ENCODE measurements around the gene LRRC49. TPM values are rescaled to one million over a fixed set of nuclear protein-coding genes. Genes with fewer than 3 reads are reported as not detected.

Gene LRRC49
- polyA plus RNA-seq, 2 donors = 1.4 to 2.1 TPM

- no peaks in the 10 kb centered on the region for H3K4me1 ChIP-seq (ENCODE audit: control insufficient read depth in 2 of 2, insufficient read depth in 2 of 2, low read length in 1 of 2)
- H3K27ac ChIP-seq (ENCODE audit: low read depth in 2 of 2, low read length in 1 of 2) = no peak overlapping the region
- no peaks in the 10 kb centered on the region for H3K36me3 ChIP-seq (ENCODE audit: control insufficient read depth in 2 of 2, insufficient read depth in 2 of 2, low read length in 1 of 2)
- H3K4me3 ChIP-seq (ENCODE audit: low read depth in 1 of 2, low read length in 2 of 2) = no peak overlapping the region
- H3K27me3 ChIP-seq (ENCODE audit: control insufficient read depth in 1 of 2, insufficient read depth in 2 of 2, low read length in 2 of 2) = no peaks in the 10 kb centered on the region
- no peaks in the 10 kb centered on the region for H3K9me3 ChIP-seq (ENCODE audit: control insufficient read depth in 2 of 2, insufficient read depth in 1 of 2, low read depth in 1 of 2, low read length in 1 of 2)
Observed at GRCh38 chr15:71056111-71056510, 163.5 kb downstream of the LRRC49 start.

DNA sequence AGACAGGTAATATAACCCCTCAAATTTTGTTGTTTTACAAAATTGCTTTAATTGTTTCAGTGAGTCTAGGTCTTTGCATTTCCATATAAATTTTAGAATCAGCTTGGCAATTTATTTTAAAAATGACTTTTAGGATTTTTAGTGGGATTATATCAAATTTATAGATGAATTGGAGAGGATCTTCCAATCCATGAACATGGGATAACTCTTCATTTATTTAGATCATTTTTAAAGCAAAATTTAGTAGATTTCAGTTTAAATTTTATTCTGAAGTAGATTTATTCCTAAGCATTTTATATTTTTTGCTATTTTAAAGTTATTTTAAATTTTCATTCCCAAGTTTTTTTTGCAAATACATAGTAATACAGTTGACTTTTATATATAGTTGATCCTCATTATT, 164.5 kb downstream of the LRRC49 start:
- Histone ChIP-seq H3K4me1 (ENCODE audit: control insufficient read depth in 2 of 2, insufficient read depth in 2 of 2, low read length in 1 of 2) (no peaks in the 10 kb centered on the region), H3K36me3 (ENCODE audit: control insufficient read depth in 2 of 2, insufficient read depth in 2 of 2, low read length in 1 of 2) (no peaks in the 10 kb centered on the region), H3K9me3 (ENCODE audit: control insufficient read depth in 2 of 2, insufficient read depth in 1 of 2, low read depth in 1 of 2, low read length in 1 of 2) (no peaks in the 10 kb centered on the region), H3K27me3 (ENCODE audit: control insufficient read depth in 1 of 2, insufficient read depth in 2 of 2, low read length in 2 of 2) (no peaks in the 10 kb centered on the region), H3K4me3 (ENCODE audit: low read depth in 1 of 2, low read length in 2 of 2) (no peak overlapping the region), H3K27ac (ENCODE audit: low read depth in 2 of 2, low read length in 1 of 2) (no peak overlapping the region)

GRCh38 chr15:71057581-71057980, 165.0 kb downstream of the LRRC49 start:
- Histone ChIP-seq H3K4me1 (ENCODE audit: control insufficient read depth in 2 of 2, insufficient read depth in 2 of 2, low read length in 1 of 2) (no peaks in the 10 kb centered on the region), H3K27ac (ENCODE audit: low read depth in 2 of 2, low read length in 1 of 2) (no peak overlapping the region), H3K9me3 (ENCODE audit: control insufficient read depth in 2 of 2, insufficient read depth in 1 of 2, low read depth in 1 of 2, low read length in 1 of 2) (no peaks in the 10 kb centered on the region), H3K27me3 (ENCODE audit: control insufficient read depth in 1 of 2, insufficient read depth in 2 of 2, low read length in 2 of 2) (no peaks in the 10 kb centered on the region), H3K36me3 (ENCODE audit: control insufficient read depth in 2 of 2, insufficient read depth in 2 of 2, low read length in 1 of 2) (no peaks in the 10 kb centered on the region), H3K4me3 (ENCODE audit: low read depth in 1 of 2, low read length in 2 of 2) (no peak overlapping the region)
- WGBS, 2 donors = 90 to 94% methylated on average over 3 of the region's 3 CpGs

DNA sequence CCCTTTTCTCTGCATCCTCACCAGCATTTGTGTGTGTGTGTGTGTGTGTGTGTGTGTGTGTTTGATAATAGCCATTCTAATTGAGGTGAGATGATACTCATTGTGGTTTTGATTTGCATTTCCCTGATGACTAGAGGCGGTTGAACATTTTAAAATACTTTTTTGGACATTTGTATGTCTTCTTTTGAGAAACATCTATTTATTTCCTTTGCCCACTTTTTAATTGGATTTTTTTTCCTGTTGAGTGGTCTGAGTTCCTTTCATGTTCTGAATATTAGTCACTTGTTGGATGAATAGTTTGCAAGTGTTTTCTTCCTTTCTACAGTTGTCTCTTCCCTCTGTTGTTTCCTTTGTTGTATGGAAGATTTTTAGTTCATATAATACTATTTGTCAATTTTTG, 168.4 kb downstream of the LRRC49 start:
- no peaks in the 10 kb centered on the region for H3K36me3 ChIP-seq (ENCODE audit: control insufficient read depth in 2 of 2, insufficient read depth in 2 of 2, low read length in 1 of 2)
- no peaks in the 10 kb centered on the region for H3K4me1 ChIP-seq (ENCODE audit: control insufficient read depth in 2 of 2, insufficient read depth in 2 of 2, low read length in 1 of 2)
- no peak overlapping the region for H3K4me3 ChIP-seq (ENCODE audit: low read depth in 1 of 2, low read length in 2 of 2)
- H3K27me3 ChIP-seq (ENCODE audit: control insufficient read depth in 1 of 2, insufficient read depth in 2 of 2, low read length in 2 of 2) = no peaks in the 10 kb centered on the region
- WGBS, 2 donors = 77 to 93% methylated on average over 1 of the region's 1 CpG
- no peaks in the 10 kb centered on the region for H3K9me3 ChIP-seq (ENCODE audit: control insufficient read depth in 2 of 2, insufficient read depth in 1 of 2, low read depth in 1 of 2, low read length in 1 of 2)
- no peak overlapping the region for H3K27ac ChIP-seq (ENCODE audit: low read depth in 2 of 2, low read length in 1 of 2)

GRCh38 chr15:71066983-71067382, 174.4 kb downstream of the LRRC49 start:
- no peaks in the 10 kb centered on the region for H3K27me3 ChIP-seq (ENCODE audit: control insufficient read depth in 1 of 2, insufficient read depth in 2 of 2, low read length in 2 of 2)
- H3K4me3 ChIP-seq (ENCODE audit: low read depth in 1 of 2, low read length in 2 of 2) = no peak overlapping the region
- H3K9me3 ChIP-seq (ENCODE audit: control insufficient read depth in 2 of 2, insufficient read depth in 1 of 2, low read depth in 1 of 2, low read length in 1 of 2) = no peaks in the 10 kb centered on the region
- WGBS, 2 donors = 71 to 79% methylated on average over 5 of the region's 5 CpGs
- H3K36me3 ChIP-seq (ENCODE audit: control insufficient read depth in 2 of 2, insufficient read depth in 2 of 2, low read length in 1 of 2) = no peaks in the 10 kb centered on the region
- no peak overlapping the region for H3K27ac ChIP-seq (ENCODE audit: low read depth in 2 of 2, low read length in 1 of 2)
- H3K4me1 ChIP-seq (ENCODE audit: control insufficient read depth in 2 of 2, insufficient read depth in 2 of 2, low read length in 1 of 2) = no peaks in the 10 kb centered on the region

DNA sequence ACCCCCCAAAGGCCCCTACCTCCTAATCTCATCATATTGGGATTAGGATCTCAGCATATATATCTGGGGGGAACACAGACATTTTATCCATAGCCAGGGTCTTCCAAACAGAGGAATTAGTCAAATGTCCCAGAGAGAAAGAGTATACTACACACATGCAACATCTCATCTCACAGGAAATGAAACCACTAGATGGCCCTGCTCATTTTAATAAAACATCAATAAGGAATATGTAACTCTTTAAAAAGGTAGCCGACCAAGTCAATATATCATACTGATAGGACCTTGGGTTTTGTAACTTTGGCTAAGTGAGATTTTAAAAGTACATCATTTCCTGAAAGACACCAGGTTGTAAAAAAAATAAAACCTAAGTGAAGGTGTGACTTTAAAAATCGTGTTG, 177.1 kb downstream of the LRRC49 start:
- Histone ChIP-seq H3K4me3 (ENCODE audit: low read depth in 1 of 2, low read length in 2 of 2) (no peak overlapping the region), H3K36me3 (ENCODE audit: control insufficient read depth in 2 of 2, insufficient read depth in 2 of 2, low read length in 1 of 2) (no peaks in the 10 kb centered on the region), H3K4me1 (ENCODE audit: control insufficient read depth in 2 of 2, insufficient read depth in 2 of 2, low read length in 1 of 2) (no peaks in the 10 kb centered on the region), H3K27me3 (ENCODE audit: control insufficient read depth in 1 of 2, insufficient read depth in 2 of 2, low read length in 2 of 2) (no peaks in the 10 kb centered on the region), H3K27ac (ENCODE audit: low read depth in 2 of 2, low read length in 1 of 2) (no peak overlapping the region), H3K9me3 (ENCODE audit: control insufficient read depth in 2 of 2, insufficient read depth in 1 of 2, low read depth in 1 of 2, low read length in 1 of 2) (no peaks in the 10 kb centered on the region)
- 67 to 73% methylated on average over 2 of the region's 2 CpGs for WGBS, 2 donors

GRCh38 chr15:71071529-71071928, 178.9 kb downstream of the LRRC49 start:
- peaks cover 0 to 2% of the 10 kb centered on the region in 2 donors for H3K27me3 ChIP-seq (ENCODE audit: control insufficient read depth in 1 of 2, insufficient read depth in 2 of 2, low read length in 2 of 2)
- H3K9me3 ChIP-seq (ENCODE audit: control insufficient read depth in 2 of 2, insufficient read depth in 1 of 2, low read depth in 1 of 2, low read length in 1 of 2) = peaks cover 0 to 2% of the 10 kb centered on the region in 2 donors
- no peaks in the 10 kb centered on the region for H3K36me3 ChIP-seq (ENCODE audit: control insufficient read depth in 2 of 2, insufficient read depth in 2 of 2, low read length in 1 of 2)
- H3K4me1 ChIP-seq (ENCODE audit: control insufficient read depth in 2 of 2, insufficient read depth in 2 of 2, low read length in 1 of 2) = no peaks in the 10 kb centered on the region
- no peak overlapping the region for H3K27ac ChIP-seq (ENCODE audit: low read depth in 2 of 2, low read length in 1 of 2)
- no peak overlapping the region for H3K4me3 ChIP-seq (ENCODE audit: low read depth in 1 of 2, low read length in 2 of 2)

DNA sequence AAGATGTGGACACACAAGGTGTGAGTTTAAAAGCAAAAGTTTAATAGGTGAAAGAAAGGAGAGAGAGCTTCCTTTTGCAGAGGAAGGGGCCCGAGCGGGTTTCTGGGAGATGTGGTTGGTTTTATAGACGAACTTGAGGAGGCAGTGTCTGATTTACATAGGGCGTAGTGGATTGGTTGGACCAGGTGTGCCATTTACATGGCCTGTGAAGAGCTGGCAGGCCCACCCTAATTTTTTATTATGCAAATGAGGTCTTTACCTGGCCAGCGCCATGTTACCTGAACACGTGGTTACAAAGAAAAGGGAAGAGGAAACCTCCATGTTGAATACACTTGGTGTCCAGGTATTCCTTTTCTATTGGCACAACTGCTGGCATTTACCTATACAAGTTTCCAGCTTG, 179.8 kb downstream of the LRRC49 start:
- Histone ChIP-seq H3K27me3 (ENCODE audit: control insufficient read depth in 1 of 2, insufficient read depth in 2 of 2, low read length in 2 of 2) (peaks cover 0 to 2% of the 10 kb centered on the region in 2 donors), H3K4me3 (ENCODE audit: low read depth in 1 of 2, low read length in 2 of 2) (no peak overlapping the region), H3K9me3 (ENCODE audit: control insufficient read depth in 2 of 2, insufficient read depth in 1 of 2, low read depth in 1 of 2, low read length in 1 of 2) (peaks cover 0 to 2% of the 10 kb centered on the region in 2 donors), H3K4me1 (ENCODE audit: control insufficient read depth in 2 of 2, insufficient read depth in 2 of 2, low read length in 1 of 2) (no peaks in the 10 kb centered on the region), H3K36me3 (ENCODE audit: control insufficient read depth in 2 of 2, insufficient read depth in 2 of 2, low read length in 1 of 2) (no peaks in the 10 kb centered on the region), H3K27ac (ENCODE audit: low read depth in 2 of 2, low read length in 1 of 2) (no peak overlapping the region)
- 93% methylated on average over 6 of the region's 6 CpGs for WGBS, 2 donors

DNA sequence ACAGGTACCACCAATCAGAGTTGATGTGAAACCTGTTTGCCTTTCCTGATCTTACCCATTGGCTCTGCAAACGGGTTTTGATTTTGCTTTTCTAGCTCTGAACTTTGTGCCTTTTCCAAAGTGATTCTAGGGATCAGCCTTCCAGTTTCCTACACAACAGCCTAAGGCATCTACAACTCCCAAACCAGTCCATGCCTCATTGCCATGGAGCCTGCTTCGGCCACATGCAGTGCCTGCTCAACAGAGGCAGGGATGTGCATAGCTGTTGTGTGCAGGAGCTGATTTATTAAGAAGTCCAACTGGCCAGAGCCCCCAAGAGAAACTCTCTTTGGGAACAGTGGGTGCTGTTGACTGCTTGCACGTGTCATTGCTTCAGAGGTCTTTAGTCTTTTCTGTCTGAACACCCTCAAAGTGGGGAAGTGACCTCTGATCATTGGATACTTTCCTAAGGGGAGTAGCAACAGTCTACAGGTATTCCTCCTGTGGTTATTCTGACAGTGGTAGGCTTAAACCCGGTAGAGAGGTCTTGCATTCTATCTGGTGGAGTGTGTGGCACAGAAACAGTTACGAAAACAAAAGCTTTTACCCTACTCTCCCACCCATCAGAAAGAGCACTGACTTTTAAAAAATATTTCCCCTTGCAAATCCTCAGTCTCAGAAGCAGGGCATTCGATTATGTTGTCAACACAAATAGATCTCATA, 186.0 kb downstream of the LRRC49 start:
- peaks cover 0 to 2% of the 10 kb centered on the region in 2 donors for H3K9me3 ChIP-seq (ENCODE audit: control insufficient read depth in 2 of 2, insufficient read depth in 1 of 2, low read depth in 1 of 2, low read length in 1 of 2)
- H3K27ac ChIP-seq (ENCODE audit: low read depth in 2 of 2, low read length in 1 of 2) = no peak overlapping the region
- WGBS, 2 donors = 70 to 72% methylated on average over 6 of the region's 6 CpGs
- H3K4me1 ChIP-seq (ENCODE audit: control insufficient read depth in 2 of 2, insufficient read depth in 2 of 2, low read length in 1 of 2) = peaks cover 0 to 5% of the 10 kb centered on the region in 2 donors
- no peaks in the 10 kb centered on the region for H3K36me3 ChIP-seq (ENCODE audit: control insufficient read depth in 2 of 2, insufficient read depth in 2 of 2, low read length in 1 of 2)
- peaks cover 0 to 2% of the 10 kb centered on the region in 2 donors for H3K27me3 ChIP-seq (ENCODE audit: control insufficient read depth in 1 of 2, insufficient read depth in 2 of 2, low read length in 2 of 2)
- H3K4me3 ChIP-seq (ENCODE audit: low read depth in 1 of 2, low read length in 2 of 2) = no peak overlapping the region

DNA sequence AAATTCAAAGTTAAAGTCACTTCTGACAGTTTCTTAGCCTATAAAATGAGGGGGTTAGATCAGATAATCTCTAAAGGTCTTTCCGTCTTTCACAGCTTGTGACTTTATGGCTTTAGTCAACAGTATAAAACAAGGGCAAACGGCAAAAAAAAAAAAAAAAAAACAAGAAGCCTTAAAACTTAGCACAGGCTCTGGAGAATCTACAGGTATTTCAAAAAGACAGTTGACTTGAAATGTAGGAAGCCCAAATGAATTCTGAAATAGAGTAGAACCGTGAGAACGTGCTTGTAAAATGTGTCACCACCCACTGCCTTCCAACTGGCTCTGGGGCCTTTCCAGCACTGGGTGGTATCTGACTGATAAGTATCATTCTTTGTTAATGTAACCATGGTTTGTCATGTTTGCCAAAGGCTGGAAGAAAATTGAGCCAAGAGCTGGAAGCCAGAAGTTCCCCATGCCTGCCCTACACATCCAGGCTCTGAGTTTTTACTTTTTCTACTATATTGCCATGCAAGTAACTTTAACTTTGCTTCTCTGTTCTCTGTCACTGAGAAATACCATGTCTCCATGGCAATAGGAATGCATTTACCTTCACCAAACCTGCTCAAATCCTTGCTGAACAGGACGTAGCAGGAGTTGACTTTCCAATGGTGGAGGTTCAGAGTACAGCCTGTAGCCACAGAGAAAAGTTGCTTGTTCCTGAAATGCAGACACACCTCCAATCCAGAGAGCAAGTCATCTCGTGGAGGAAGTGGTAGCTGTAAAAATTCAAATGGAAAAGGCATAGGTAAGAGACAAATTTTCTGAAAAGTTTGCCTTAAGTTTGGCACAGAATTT, 186.8 kb downstream of the LRRC49 start:
- WGBS, 2 donors = 44% methylated on average over 6 of the region's 6 CpGs
- peaks cover 0 to 5% of the 10 kb centered on the region in 2 donors for H3K4me1 ChIP-seq (ENCODE audit: control insufficient read depth in 2 of 2, insufficient read depth in 2 of 2, low read length in 1 of 2)
- H3K4me3 ChIP-seq (ENCODE audit: low read depth in 1 of 2, low read length in 2 of 2) = no peak overlapping the region
- H3K27ac ChIP-seq (ENCODE audit: low read depth in 2 of 2, low read length in 1 of 2) = no peak overlapping the region
- no peaks in the 10 kb centered on the region for H3K36me3 ChIP-seq (ENCODE audit: control insufficient read depth in 2 of 2, insufficient read depth in 2 of 2, low read length in 1 of 2)
- peaks cover 0 to 2% of the 10 kb centered on the region in 2 donors for H3K9me3 ChIP-seq (ENCODE audit: control insufficient read depth in 2 of 2, insufficient read depth in 1 of 2, low read depth in 1 of 2, low read length in 1 of 2)
- peaks cover 0 to 2% of the 10 kb centered on the region in 2 donors for H3K27me3 ChIP-seq (ENCODE audit: control insufficient read depth in 1 of 2, insufficient read depth in 2 of 2, low read length in 2 of 2)

Data from esophagus (tissue), 2 donors.